ENCODE data around the gene DPP6. TPM values are rescaled to one million over a fixed set of nuclear protein-coding genes. Genes with fewer than 3 reads are reported as not detected.

DPP6 gene
- total RNA-seq, 2 experiments from 2014 or later = not detected

DNA sequence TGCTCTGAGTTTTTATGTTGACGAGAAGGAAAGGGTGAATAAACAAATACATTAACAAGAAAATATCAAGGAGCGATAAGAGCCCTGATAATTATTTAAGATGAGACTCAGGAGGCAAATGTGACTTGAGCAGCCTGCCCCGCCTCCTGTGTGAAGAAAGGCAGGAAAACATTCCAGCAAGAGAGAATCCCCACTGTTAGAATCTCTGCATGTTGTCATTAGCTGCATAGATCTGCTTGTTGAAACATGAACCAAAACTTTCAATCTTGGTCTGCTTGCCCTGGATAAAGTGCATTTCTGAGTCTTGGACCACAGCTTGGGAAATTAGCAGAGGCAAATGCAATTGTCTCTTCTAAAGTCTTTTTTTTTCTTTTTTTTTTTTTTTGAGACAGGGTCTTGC, 120.0 kb downstream of the DPP6 start:
- H3K36me3 ChIP-seq (ENCODE audit: insufficient read depth, low read length) = no peaks in the 10 kb centered on the region
- no peak overlapping the region for H3K4me3 ChIP-seq (ENCODE audit: low read length)
- peaks cover 0 to 30% of the 10 kb centered on the region in 2 experiments for H3K9me3 ChIP-seq (ENCODE audit: control insufficient read depth in 1 of 2, insufficient read depth in 1 of 2, low read length in 2 of 2)
- TF ChIP-seq, protein P1, sequence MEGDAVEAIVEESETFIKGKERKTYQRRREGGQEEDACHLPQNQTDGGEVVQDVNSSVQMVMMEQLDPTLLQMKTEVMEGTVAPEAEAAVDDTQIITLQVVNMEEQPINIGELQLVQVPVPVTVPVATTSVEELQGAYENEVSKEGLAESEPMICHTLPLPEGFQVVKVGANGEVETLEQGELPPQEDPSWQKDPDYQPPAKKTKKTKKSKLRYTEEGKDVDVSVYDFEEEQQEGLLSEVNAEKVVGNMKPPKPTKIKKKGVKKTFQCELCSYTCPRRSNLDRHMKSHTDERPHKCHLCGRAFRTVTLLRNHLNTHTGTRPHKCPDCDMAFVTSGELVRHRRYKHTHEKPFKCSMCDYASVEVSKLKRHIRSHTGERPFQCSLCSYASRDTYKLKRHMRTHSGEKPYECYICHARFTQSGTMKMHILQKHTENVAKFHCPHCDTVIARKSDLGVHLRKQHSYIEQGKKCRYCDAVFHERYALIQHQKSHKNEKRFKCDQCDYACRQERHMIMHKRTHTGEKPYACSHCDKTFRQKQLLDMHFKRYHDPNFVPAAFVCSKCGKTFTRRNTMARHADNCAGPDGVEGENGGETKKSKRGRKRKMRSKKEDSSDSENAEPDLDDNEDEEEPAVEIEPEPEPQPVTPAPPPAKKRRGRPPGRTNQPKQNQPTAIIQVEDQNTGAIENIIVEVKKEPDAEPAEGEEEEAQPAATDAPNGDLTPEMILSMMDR (IDR thresholded peaks at IDR 0.05) = no peak
- no peak overlapping the region for H3K27ac ChIP-seq (ENCODE audit: low read depth in 1 of 2, low read length in 2 of 2)
- ChIA-PET POLR2A (no interaction called here), CTCF (no interaction called here)
- H3K9me3 Mint-ChIP-seq = peaks cover 1% of the 10 kb centered on the region
- H3K4me3 Mint-ChIP-seq = no peak overlapping the region
- intact Hi-C loops (cut with DNase I, micrococcal nuclease) = no loop called here
- H3K27me3 ChIP-seq (ENCODE audit: control insufficient read depth in 1 of 2, insufficient read depth in 2 of 2, low read length in 2 of 2) = no peaks in the 10 kb centered on the region
- ATAC-seq (ENCODE audit: poor library complexity) (no peak), DNase-seq (no peak)
- no peaks in the 10 kb centered on the region for H3K36me3 Mint-ChIP-seq (ENCODE audit: low read depth)
- no peaks in the 10 kb centered on the region for H3K4me1 ChIP-seq (ENCODE audit: insufficient read depth, low read length)
- H3K27ac Mint-ChIP-seq = no peak overlapping the region
- no peaks in the 10 kb centered on the region for H3K27me3 Mint-ChIP-seq
- no peaks in the 10 kb centered on the region for H3K4me1 Mint-ChIP-seq (ENCODE audit: low read depth)

DNA sequence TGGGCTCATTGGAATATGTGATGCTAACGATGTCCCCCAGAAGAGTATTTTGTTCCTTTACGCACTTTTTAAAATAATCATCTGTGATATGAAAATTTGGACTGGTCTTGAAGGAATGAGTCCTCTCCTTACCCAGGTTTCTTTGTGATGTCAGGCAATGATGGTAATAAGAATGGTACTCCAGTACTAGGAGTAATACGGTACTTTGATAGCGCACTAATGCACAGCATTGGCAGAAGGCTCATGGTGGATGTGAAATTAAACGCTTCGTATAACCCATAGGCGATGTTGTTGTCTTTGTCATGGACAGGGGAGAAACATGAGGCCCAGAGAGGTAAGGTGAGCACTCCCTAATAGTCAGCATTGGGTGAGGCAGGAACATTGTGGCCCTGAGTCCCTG, 125.4 kb downstream of the DPP6 start:
- no peaks in the 10 kb centered on the region for H3K4me1 ChIP-seq (ENCODE audit: insufficient read depth, low read length)
- DNase-seq (no peak), ATAC-seq (ENCODE audit: poor library complexity) (no peak)
- H3K27ac ChIP-seq (ENCODE audit: low read depth in 1 of 2, low read length in 2 of 2) = no peak overlapping the region
- H3K27ac Mint-ChIP-seq = no peak overlapping the region
- no peaks in the 10 kb centered on the region for H3K27me3 Mint-ChIP-seq
- peaks cover 0 to 2% of the 10 kb centered on the region in 2 experiments for H3K27me3 ChIP-seq (ENCODE audit: control insufficient read depth in 1 of 2, insufficient read depth in 2 of 2, low read length in 2 of 2)
- intact Hi-C loops (cut with DNase I, micrococcal nuclease) = no loop called here
- no peaks in the 10 kb centered on the region for H3K4me1 Mint-ChIP-seq (ENCODE audit: low read depth)
- ChIA-PET POLR2A (no interaction called here), CTCF (no interaction called here)
- TF ChIP-seq, protein P1 (IDR thresholded peaks at IDR 0.05) = no peak
- no peak overlapping the region for H3K4me3 ChIP-seq (ENCODE audit: low read length)
- H3K4me3 Mint-ChIP-seq = no peak overlapping the region
- no peaks in the 10 kb centered on the region for H3K36me3 Mint-ChIP-seq (ENCODE audit: low read depth)
- H3K9me3 ChIP-seq (ENCODE audit: control insufficient read depth in 1 of 2, insufficient read depth in 1 of 2, low read length in 2 of 2) = peaks cover 0 to 17% of the 10 kb centered on the region in 2 experiments
- H3K9me3 Mint-ChIP-seq = peaks cover 5% of the 10 kb centered on the region
- no peaks in the 10 kb centered on the region for H3K36me3 ChIP-seq (ENCODE audit: insufficient read depth, low read length)

DNA sequence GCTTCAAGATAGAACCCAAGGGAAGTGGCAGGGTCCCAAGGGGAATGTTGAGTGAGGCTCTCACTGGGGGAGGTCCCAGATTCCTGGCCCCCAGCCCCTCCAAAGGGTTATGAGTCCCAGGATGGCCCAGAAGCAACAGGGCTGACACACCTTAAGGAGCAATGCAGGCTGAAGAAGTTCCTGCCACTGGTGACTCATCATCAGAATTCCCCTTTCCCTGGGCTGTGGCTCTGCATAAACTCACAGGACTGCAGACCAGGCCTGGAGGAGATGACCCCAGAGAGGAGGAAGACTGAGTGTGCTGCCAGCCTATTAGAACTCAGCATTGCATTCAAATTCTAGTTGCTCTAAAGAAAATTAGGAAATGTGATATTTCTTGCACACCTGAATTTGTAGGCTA, 126.7 kb downstream of the DPP6 start:
- Mint-ChIP-seq H3K9me3 (peaks cover 5% of the 10 kb centered on the region), H3K4me3 (no peak overlapping the region), H3K27ac (no peak overlapping the region), H3K27me3 (no peaks in the 10 kb centered on the region), H3K4me1 (ENCODE audit: low read depth) (no peaks in the 10 kb centered on the region), H3K36me3 (ENCODE audit: low read depth) (no peaks in the 10 kb centered on the region)
- CTCF ChIA-PET = no interaction called here
- ATAC-seq (ENCODE audit: poor library complexity) (no peak), DNase-seq (no peak)
- Histone ChIP-seq H3K4me1 (ENCODE audit: insufficient read depth, low read length) (no peaks in the 10 kb centered on the region), H3K27me3 (ENCODE audit: control insufficient read depth in 1 of 2, insufficient read depth in 2 of 2, low read length in 2 of 2) (peaks cover 0 to 2% of the 10 kb centered on the region in 2 experiments), H3K9me3 (ENCODE audit: control insufficient read depth in 1 of 2, insufficient read depth in 1 of 2, low read length in 2 of 2) (peaks cover 0 to 11% of the 10 kb centered on the region in 2 experiments), H3K4me3 (ENCODE audit: low read length) (no peak overlapping the region), H3K27ac (ENCODE audit: low read depth in 1 of 2, low read length in 2 of 2) (no peak overlapping the region), H3K36me3 (ENCODE audit: insufficient read depth, low read length) (no peaks in the 10 kb centered on the region)
- TF ChIP-seq, protein P1 (IDR thresholded peaks at IDR 0.05) = no peak
- POLR2A ChIA-PET = no interaction called here
- intact Hi-C loops (cut with DNase I, micrococcal nuclease) = no loop called here

Data from CD4-positive, alpha-beta T cell (primary cell).